Measurements from ENCODE around the gene INAFM2. TPM values are rescaled to one million over a fixed set of nuclear protein-coding genes. Genes with fewer than 3 reads are reported as not detected.
A peak's percentile ranks its signal among the peaks of the same experiment; 100 is the strongest.

INAFM2 gene
- total RNA-seq, 1 experiment from 2014 or later: 25.6 TPM

GRCh38 chr15:40328176-40328575, 4.7 kb downstream of the INAFM2 start:
- no peak for DNase-seq (ENCODE audit: low read depth)

- no peak for DNase-seq (ENCODE audit: low read depth)
Observed at GRCh38 chr15:40328751-40329150, 5.3 kb downstream of the INAFM2 start.

- no peak for DNase-seq (ENCODE audit: low read depth)
Observed at GRCh38 chr15:40329804-40330203, 6.3 kb downstream of the INAFM2 start.

GRCh38 chr15:40330368-40330836, 6.9 kb downstream of the INAFM2 start:
- DNase-seq (ENCODE audit: low read depth): peak; percentile 65

- DNase-seq (ENCODE audit: low read depth): no peak
Observed at GRCh38 chr15:40331026-40331425, 7.5 kb downstream of the INAFM2 start.

GRCh38 chr15:40331637-40332036, 8.1 kb downstream of the INAFM2 start:
- DNase-seq (ENCODE audit: low read depth): no peak

GRCh38 chr15:40332113-40332781, 8.8 kb downstream of the INAFM2 start:
- DNase-seq (ENCODE audit: low read depth): no peak

GRCh38 chr15:40333922-40334492, 10.5 kb downstream of the INAFM2 start:
- DNase-seq (ENCODE audit: low read depth): no peak

- no peak for DNase-seq (ENCODE audit: low read depth)
Observed at GRCh38 chr15:40334541-40334940, 11.0 kb downstream of the INAFM2 start.

- no peak for DNase-seq (ENCODE audit: low read depth)
Observed at GRCh38 chr15:40334941-40335795, 11.7 kb downstream of the INAFM2 start.

- DNase-seq (ENCODE audit: low read depth): no peak
Observed at GRCh38 chr15:40335938-40336743, 12.6 kb downstream of the INAFM2 start.

- no peak for DNase-seq (ENCODE audit: low read depth)
Observed at GRCh38 chr15:40336744-40337122, 13.2 kb downstream of the INAFM2 start.

GRCh38 chr15:40337597-40337996, 14.1 kb downstream of the INAFM2 start:
- no peak for DNase-seq (ENCODE audit: low read depth)

GRCh38 chr15:40338041-40338657, 14.7 kb downstream of the INAFM2 start:
- peak; percentile 67 for DNase-seq (ENCODE audit: low read depth)

GRCh38 chr15:40338921-40339620, 15.6 kb downstream of the INAFM2 start:
- DNase-seq (ENCODE audit: low read depth): peak; percentile 99

GRCh38 chr15:40339621-40339945, 16.1 kb downstream of the INAFM2 start:
- no peak for DNase-seq (ENCODE audit: low read depth)

- DNase-seq (ENCODE audit: low read depth): peak; percentile 84
Observed at GRCh38 chr15:40340038-40340739, 16.7 kb downstream of the INAFM2 start.

- DNase-seq (ENCODE audit: low read depth): peak; percentile 94
Observed at GRCh38 chr15:40340740-40341400, 17.4 kb downstream of the INAFM2 start, which contains the start of gene CCDC9B. TSS of gene CCDC9B (minus strand) at chr15:40340939. CDS start at chr15:40340819, 120 bp downstream.

Data from RPMI7951 (cell line).